ENCODE measurements around the gene SYNE2. TPM values are rescaled to one million over a fixed set of nuclear protein-coding genes. Genes with fewer than 3 reads are reported as not detected.
"Not testable (repeated sequence)": the region's sequence is repeated elsewhere in the genome, so short reads cannot be mapped to it uniquely, and the experiment has no call there.

The SYNE2 gene
- total and polyA plus RNA-seq, 10 of the 15 experiments (the other 5 are each of a cell fraction or from before 2014, with no cell fraction given): 2.1 to 52.7 (median 38.1) TPM

GRCh38 chr14:64040044-64040443, 187.2 kb downstream of the SYNE2 start:
- WGBS (ENCODE audit: insufficient coverage, insufficient replicate concordance, low lambda C conversion rate, missing lambda C conversion rate): 96% methylated on average over 2 of the region's 2 CpGs

GRCh38 chr14:64043296-64043695, 190.5 kb downstream of the SYNE2 start:
- H3K9me3 ChIP-seq (replicated peaks; ENCODE audit: control insufficient read depth, insufficient read depth, low read length); FAIRE-seq; H3K4me3 ChIP-seq; intact Hi-C loops (cut with micrococcal nuclease; ENCODE audit: unreplicated experiment); H2AFZ ChIP-seq (ENCODE audit: control insufficient read depth, low read depth, low read length); ATAC-seq; H3K27me3 ChIP-seq (replicated peaks in 1 of 2; ENCODE audit: control insufficient read depth in 2 of 2, insufficient read depth in 2 of 2, low read length in 1 of 2); DNase-seq (ENCODE audit: low read depth, low spot score); SMC1A ChIA-PET (ENCODE audit: uncharacterized antibody, unreplicated experiment); BruUV-seq (replicated peaks); H3K4me2 ChIP-seq (ENCODE audit: control insufficient read depth, insufficient read depth); in situ Hi-C loops (cut with MboI); H3K36me3 ChIP-seq (ENCODE audit: control insufficient read depth in 2 of 2, insufficient read depth in 2 of 2, low read length in 1 of 2); H3K4me1 ChIP-seq (ENCODE audit: control insufficient read depth, insufficient read depth, low read length); H3K27ac ChIP-seq (ENCODE audit: control insufficient read depth, insufficient read depth); H4K20me1 ChIP-seq (ENCODE audit: control insufficient read depth, insufficient read depth); RAD21 ChIA-PET (ENCODE audit: unreplicated experiment); POLR2A ChIA-PET; H3K79me2 ChIP-seq (ENCODE audit: control insufficient read depth, insufficient read depth, low read length); H3K9ac ChIP-seq (ENCODE audit: control insufficient read depth, insufficient read depth, low read length): not testable (repeated sequence)
- CTCF ChIA-PET: interaction anchor here (1.4 kb wide), 1 partner anchor 243 kb away, joined by 3 read pairs; no protein-coding TSS in a partner anchor
- WGBS (ENCODE audit: insufficient coverage, insufficient replicate concordance, low lambda C conversion rate, missing lambda C conversion rate): 89% methylated on average over 6 of the region's 6 CpGs

More at GRCh38 chr14:64040044-64040443, 187.2 kb downstream of the SYNE2 start:
- ChIA-PET POLR2A (no interaction called here), RAD21 (ENCODE audit: unreplicated experiment) (no interaction called here), SMC1A (ENCODE audit: uncharacterized antibody, unreplicated experiment) (interaction anchor here (1.3 to 1.8 kb wide), 2 partner anchors 242 to 264 kb away, joined by 3 to 6 read pairs; no protein-coding TSS in a partner anchor), CTCF (no interaction called here)
- Histone ChIP-seq H3K79me2 (ENCODE audit: control insufficient read depth, insufficient read depth, low read length) (no peaks in the 10 kb centered on the region), H3K4me1 (ENCODE audit: control insufficient read depth, insufficient read depth, low read length) (no peaks in the 10 kb centered on the region), H4K20me1 (ENCODE audit: control insufficient read depth, insufficient read depth) (no peaks in the 10 kb centered on the region), H3K36me3 (ENCODE audit: control insufficient read depth in 2 of 2, insufficient read depth in 2 of 2, low read length in 1 of 2) (no peaks in the 10 kb centered on the region), H3K27me3 (replicated peaks in 1 of 2; ENCODE audit: control insufficient read depth in 2 of 2, insufficient read depth in 2 of 2, low read length in 1 of 2) (no peaks in the 10 kb centered on the region), H2AFZ (ENCODE audit: control insufficient read depth, low read depth, low read length) (no peak overlapping the region), H3K4me2 (ENCODE audit: control insufficient read depth, insufficient read depth) (no peak overlapping the region), H3K4me3 (no peak overlapping the region), H3K9me3 (replicated peaks; ENCODE audit: control insufficient read depth, insufficient read depth, low read length) (no peaks in the 10 kb centered on the region; the same call in 2 of the 3 replicates), H3K27ac (ENCODE audit: control insufficient read depth, insufficient read depth) (no peak overlapping the region), H3K9ac (ENCODE audit: control insufficient read depth, insufficient read depth, low read length) (no peak overlapping the region)
- no peak for DNase-seq (ENCODE audit: low read depth, low spot score)
- in situ Hi-C loops (cut with MboI) (no loop called here), intact Hi-C loops (cut with micrococcal nuclease; ENCODE audit: unreplicated experiment) (no loop called here)
- ATAC-seq: no peak
- no peak for FAIRE-seq
- no peak for TF ChIP-seq ZNF274 (IDR thresholded peaks at IDR 0.05; ENCODE audit: insufficient read depth, insufficient read length)
- no TSS peak for BruUV-seq (replicated peaks)
